HepG2 (cell line): ENCODE data around the gene IL2RA. TPM values are rescaled to one million over a fixed set of nuclear protein-coding genes. Genes with fewer than 3 reads are reported as not detected.

Experiments used
- BRD4 ChIP-seq: sonication (generic); formaldehyde crosslinking; IDR thresholded peaks from 2 replicates; pipeline ENCODE4 v1.4.0; 2020; ENCODE audit warnings: missing genetic modification reagents
- HMG20B ChIP-seq: conservative IDR thresholded peaks from 2 replicates; pipeline ENCODE4 v1.6.1; 2016; ENCODE audit warnings: missing genetic modification reagents, missing compliant biosample characterization
- KAT7 ChIP-seq: IDR thresholded peaks from 2 replicates; pipeline ENCODE4 v1.6.1; 2018; ENCODE audit warnings: borderline replicate concordance, missing compliant biosample characterization
- KDM1A ChIP-seq: IDR thresholded peaks from 2 replicates; pipeline ENCODE4 v1.6.1; 2016; ENCODE audit warnings: missing compliant biosample characterization
- MIER2 ChIP-seq: IDR thresholded peaks from 2 replicates; pipeline ENCODE4 v1.6.1; 2016; ENCODE audit warnings: missing biosample characterization, missing genetic modification reagents
- MTF2 ChIP-seq: sonication (generic); formaldehyde crosslinking; IDR thresholded peaks from 2 replicates; pipeline ENCODE4 v1.5.0; 2020; ENCODE audit warnings: missing genetic modification reagents, borderline replicate concordance
- NFKBIZ ChIP-seq: IDR thresholded peaks from 2 replicates; pipeline ENCODE4 v1.6.1; 2018; ENCODE audit warnings: missing genetic modification reagents, missing compliant biosample characterization
- SOX6 ChIP-seq, 2 experiments: fragments of 450-650 bp in 1 of 2; sonication (generic) in 1 of 2; formaldehyde crosslinking in 1 of 2; IDR thresholded peaks; 2 replicates each; pipeline versions ENCODE4 v1.4.0 to v1.6.1; 2017 to 2020; ENCODE audit warnings: antibody characterized with exemption in 1 of 2, mild to moderate bottlenecking in 1 of 2, missing genetic modification reagents in 1 of 2
- TARDBP ChIP-seq: sonication (generic); formaldehyde crosslinking; IDR thresholded peaks from 2 replicates; pipeline ENCODE4 v1.8.0; 2022; ENCODE audit warnings: mild to moderate bottlenecking, missing genetic modification reagents
- TOE1 ChIP-seq: sonication (generic); formaldehyde crosslinking; IDR thresholded peaks from 2 replicates; pipeline ENCODE4 v1.4.0; 2020; ENCODE audit warnings: mild to moderate bottlenecking, missing genetic modification reagents
- TSC22D2 ChIP-seq: sonication (generic); formaldehyde crosslinking; IDR thresholded peaks from 2 replicates; pipeline ENCODE4 v1.5.1; 2020; ENCODE audit warnings: missing genetic modification reagents, mild to moderate bottlenecking, borderline replicate concordance
- ZBTB25 ChIP-seq: IDR thresholded peaks from 2 replicates; pipeline ENCODE4 v1.6.1; 2018; ENCODE audit warnings: missing genetic modification reagents
- ZMYM3 ChIP-seq: sonication (generic); formaldehyde crosslinking; IDR thresholded peaks from 2 replicates; pipeline ENCODE4 v1.5.1; 2020; ENCODE audit warnings: mild to moderate bottlenecking, missing genetic modification reagents
- ZNF205 ChIP-seq: IDR thresholded peaks from 2 replicates; pipeline ENCODE4 v1.6.1; 2018; ENCODE audit warnings: missing biosample characterization, missing genetic modification reagents
- ZNF549 ChIP-seq: sonication (generic); formaldehyde crosslinking; IDR thresholded peaks from 2 replicates; pipeline ENCODE4 v1.5.0; 2020; ENCODE audit warnings: missing genetic modification reagents
- polyA plus RNA-seq, 8 experiments: library from polyadenylated mRNA; depleted of rRNA in 3 of 8; stranded (reverse) in 7 of 8; unstranded in 1 of 8; fragments of >200 nt; fragmentation: Illumina TruSeq in 4 of 8; extraction: Trizol in 4 of 8; gene quantifications; 2 replicates each; pipeline versions ENCODE4 v1.2.1 to v1.2.3, GENCODE V29; 2011 to 2016; ENCODE audit warnings: low read depth in 4 of 8, missing spikeins in 1 of 8, mixed read lengths in 1 of 8; ENCODE audit not compliant: insufficient read depth in 1 of 8
- total RNA-seq, 5 experiments: library from RNA; depleted of rRNA; stranded (reverse); fragments of >200 nt; fragmentation: Illumina TruSeq; extraction: Trizol; gene quantifications; 2 replicates each; pipeline ENCODE4 v1.2.3, GENCODE V29; 2016; ENCODE audit warnings: low read depth in 1 of 5
- TF ChIP-seq, protein P1 (sequence below): sonication (generic); formaldehyde crosslinking; IDR thresholded peaks from 2 replicates; pipeline ENCODE4 v1.5.0; 2020; ENCODE audit warnings: missing genetic modification reagents
- TF ChIP-seq, protein P2 (sequence below), 2 experiments: fragments of 450-650 bp in 1 of 2; sonication (generic) in 1 of 2; formaldehyde crosslinking in 1 of 2; IDR thresholded peaks; 2 replicates each; pipeline versions ENCODE4 v1.6.1 to v1.8.0; 2016 to 2022; ENCODE audit warnings: antibody characterized with exemption in 1 of 2, mild to moderate bottlenecking in 1 of 2, missing genetic modification reagents in 1 of 2

Gene IL2RA
- total and polyA plus RNA-seq, 2 of the 13 experiments (the other 11 are each of a cell fraction or from before 2014, with no cell fraction given): not detected

DNA sequence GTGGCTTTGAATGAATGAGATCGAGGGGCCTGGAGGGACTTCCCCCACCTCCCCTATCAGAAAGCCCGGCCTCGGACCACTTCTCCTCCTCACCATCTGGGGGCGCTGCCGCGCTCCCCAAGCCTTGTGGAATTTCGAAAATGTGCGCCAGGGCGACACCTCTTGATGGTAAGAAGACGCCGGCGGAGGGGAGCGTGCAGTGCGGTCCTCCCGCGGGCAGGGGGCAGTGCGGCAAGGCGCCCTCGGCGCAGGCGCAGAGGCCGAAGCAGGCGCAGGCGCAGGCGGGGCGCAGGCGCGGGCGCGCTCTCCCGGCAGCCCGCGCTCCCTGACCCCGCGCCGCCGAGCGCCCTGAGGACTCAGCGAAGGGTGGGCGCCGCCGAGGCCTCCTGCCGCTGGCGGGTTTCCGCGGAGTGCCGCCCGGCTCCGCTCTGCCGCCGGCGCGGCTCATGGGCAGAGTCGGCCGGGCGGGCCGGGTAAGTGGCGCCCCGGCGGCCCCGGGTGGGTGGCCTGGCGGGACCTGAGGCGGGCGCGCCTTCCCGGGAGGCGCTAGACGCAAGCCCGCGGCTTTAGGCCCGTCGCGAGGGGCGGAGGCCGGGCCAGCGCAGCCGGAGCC, 26.7 kb upstream of the IL2RA start, which contains the start of gene RBM17 (continued):
- TF ChIP-seq, protein P1, sequence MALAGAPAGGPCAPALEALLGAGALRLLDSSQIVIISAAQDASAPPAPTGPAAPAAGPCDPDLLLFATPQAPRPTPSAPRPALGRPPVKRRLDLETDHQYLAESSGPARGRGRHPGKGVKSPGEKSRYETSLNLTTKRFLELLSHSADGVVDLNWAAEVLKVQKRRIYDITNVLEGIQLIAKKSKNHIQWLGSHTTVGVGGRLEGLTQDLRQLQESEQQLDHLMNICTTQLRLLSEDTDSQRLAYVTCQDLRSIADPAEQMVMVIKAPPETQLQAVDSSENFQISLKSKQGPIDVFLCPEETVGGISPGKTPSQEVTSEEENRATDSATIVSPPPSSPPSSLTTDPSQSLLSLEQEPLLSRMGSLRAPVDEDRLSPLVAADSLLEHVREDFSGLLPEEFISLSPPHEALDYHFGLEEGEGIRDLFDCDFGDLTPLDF (CRISPR knock-in tag): no peak
- TF ChIP-seq ZBTB25 (peak; percentile 78), MTF2 (no peak), ZMYM3 (CRISPR knock-in tag) (no peak), ZNF205 (CRISPR knock-in tag) (0 out of 2 replicates have a peak, but pooled peaks have one; percentile 62), KAT7 (CRISPR knock-in tag) (0 out of 2 replicates have a peak, but pooled peaks have one; percentile 10), MIER2 (CRISPR knock-in tag) (peak; percentile 50; the same call in 1 of the 2 replicates), SOX6 (IDR thresholded peaks at IDR 0.05) (no peak), SOX6 (CRISPR knock-in tag; IDR thresholded peaks at IDR 0.05) (peak; percentile 29; the same call in 1 of the 2 replicates), TSC22D2 (CRISPR knock-in tag) (peak; percentile 90; the same call in 1 of the 2 replicates), HMG20B (CRISPR knock-in tag) (peak; percentile 58; the same call in 1 of the 2 replicates), KDM1A (peak; percentile 73), BRD4 (CRISPR knock-in tag) (no peak), TOE1 (CRISPR knock-in tag) (no peak; the same call in 1 of the 2 replicates), ZNF549 (CRISPR knock-in tag) (no peak), TARDBP (peak; percentile 77), NFKBIZ (CRISPR knock-in tag) (0 out of 2 replicates have a peak, but pooled peaks have one; percentile 43)
- TF ChIP-seq, protein P2, sequence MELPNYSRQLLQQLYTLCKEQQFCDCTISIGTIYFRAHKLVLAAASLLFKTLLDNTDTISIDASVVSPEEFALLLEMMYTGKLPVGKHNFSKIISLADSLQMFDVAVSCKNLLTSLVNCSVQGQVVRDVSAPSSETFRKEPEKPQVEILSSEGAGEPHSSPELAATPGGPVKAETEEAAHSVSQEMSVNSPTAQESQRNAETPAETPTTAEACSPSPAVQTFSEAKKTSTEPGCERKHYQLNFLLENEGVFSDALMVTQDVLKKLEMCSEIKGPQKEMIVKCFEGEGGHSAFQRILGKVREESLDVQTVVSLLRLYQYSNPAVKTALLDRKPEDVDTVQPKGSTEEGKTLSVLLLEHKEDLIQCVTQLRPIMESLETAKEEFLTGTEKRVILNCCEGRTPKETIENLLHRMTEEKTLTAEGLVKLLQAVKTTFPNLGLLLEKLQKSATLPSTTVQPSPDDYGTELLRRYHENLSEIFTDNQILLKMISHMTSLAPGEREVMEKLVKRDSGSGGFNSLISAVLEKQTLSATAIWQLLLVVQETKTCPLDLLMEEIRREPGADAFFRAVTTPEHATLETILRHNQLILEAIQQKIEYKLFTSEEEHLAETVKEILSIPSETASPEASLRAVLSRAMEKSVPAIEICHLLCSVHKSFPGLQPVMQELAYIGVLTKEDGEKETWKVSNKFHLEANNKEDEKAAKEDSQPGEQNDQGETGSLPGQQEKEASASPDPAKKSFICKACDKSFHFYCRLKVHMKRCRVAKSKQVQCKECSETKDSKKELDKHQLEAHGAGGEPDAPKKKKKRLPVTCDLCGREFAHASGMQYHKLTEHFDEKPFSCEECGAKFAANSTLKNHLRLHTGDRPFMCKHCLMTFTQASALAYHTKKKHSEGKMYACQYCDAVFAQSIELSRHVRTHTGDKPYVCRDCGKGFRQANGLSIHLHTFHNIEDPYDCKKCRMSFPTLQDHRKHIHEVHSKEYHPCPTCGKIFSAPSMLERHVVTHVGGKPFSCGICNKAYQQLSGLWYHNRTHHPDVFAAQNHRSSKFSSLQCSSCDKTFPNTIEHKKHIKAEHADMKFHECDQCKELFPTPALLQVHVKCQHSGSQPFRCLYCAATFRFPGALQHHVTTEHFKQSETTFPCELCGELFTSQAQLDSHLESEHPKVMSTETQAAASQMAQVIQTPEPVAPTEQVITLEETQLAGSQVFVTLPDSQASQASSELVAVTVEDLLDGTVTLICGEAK (IDR thresholded peaks at IDR 0.05): no peak
- TF ChIP-seq, protein P2 (CRISPR knock-in tag; IDR thresholded peaks at IDR 0.05): no peak
